WTC11 (cell line): ENCODE results near the gene ELOVL5.

ENCODE experiments used
- CTCF ChIP-seq: fragments of 200-600 bp; IDR thresholded peaks from 2 replicates; pipeline ENCODE4 v1.8.0; 2022; ENCODE audit warnings: antibody characterized with exemption
- NR1H2 ChIP-seq: sonication (generic); formaldehyde crosslinking; IDR thresholded peaks from 2 replicates; pipeline ENCODE4 v1.9.0; 2021; ENCODE audit warnings: mild to moderate bottlenecking, moderate library complexity, missing genetic modification reagents
- STAT6 ChIP-seq: sonication (generic); formaldehyde crosslinking; conservative IDR thresholded peaks from 2 replicates; pipeline ENCODE4 v1.8.1; 2023; ENCODE audit warnings: mild to moderate bottlenecking, low read depth, missing genetic modification reagents, moderate library complexity
- TCF7 ChIP-seq: sonication (generic); formaldehyde crosslinking; IDR thresholded peaks from 2 replicates; pipeline ENCODE4 v1.8.0; 2022; ENCODE audit warnings: mild to moderate bottlenecking, low read depth, missing genetic modification reagents, moderate library complexity

GRCh38 chr6:53376661-53377226 lies 28.0 kb upstream of the ELOVL5 start:
- no peak for TF ChIP-seq STAT6 (CRISPR knock-in tag)
- TF ChIP-seq CTCF: no peak
- TF ChIP-seq NR1H2 (CRISPR knock-in tag): no peak
- no peak for TF ChIP-seq TCF7 (CRISPR knock-in tag)
